Skeletal muscle satellite cell (primary cell): ENCODE results near the gene CDC7.

ENCODE experiments used
- H3K27me3 ChIP-seq: 2 replicates; pipeline ENCODE4 v1.7.0; 2013; ENCODE audit warnings: low read length; ENCODE audit not compliant: control insufficient read depth, insufficient read depth
- H3K36me3 ChIP-seq: 2 replicates; pipeline ENCODE4 v1.7.0; 2013; ENCODE audit warnings: mild to moderate bottlenecking, control low read depth, low read length; ENCODE audit not compliant: insufficient read depth
- H3K4me1 ChIP-seq: 2 replicates; pipeline ENCODE4 v1.7.0; 2013; ENCODE audit warnings: low read length; ENCODE audit not compliant: control insufficient read depth, insufficient read depth
- H3K4me2 ChIP-seq: 2 replicates; pipeline ENCODE4 v1.7.0; 2013; ENCODE audit warnings: mild to moderate bottlenecking, low read length
- H3K4me3 ChIP-seq: 2 replicates; pipeline ENCODE4 v1.7.0; 2013; ENCODE audit warnings: low read length
- H3K9ac ChIP-seq: 2 replicates; pipeline ENCODE4 v1.7.0; 2013; ENCODE audit warnings: mild to moderate bottlenecking, low read depth, low read length, moderate library complexity
- H3K9me3 ChIP-seq: replicated peaks from 2 replicates; pipeline ENCODE4 v1.7.0; 2013; ENCODE audit warnings: mild to moderate bottlenecking, control low read depth, low read length

Gene CDC7

GRCh38 chr1:91499904-91500755 is 521 bp upstream of the CDC7 start:
- peak overlapping the region; percentile 86 for H3K9ac ChIP-seq
- peak overlapping the region; percentile 90 for H3K4me3 ChIP-seq
- no peaks in the 10 kb centered on the region for H3K9me3 ChIP-seq
- peak overlapping the region; percentile 94 for H3K4me2 ChIP-seq
- H3K27me3 ChIP-seq = no peaks in the 10 kb centered on the region
- no peaks in the 10 kb centered on the region for H3K36me3 ChIP-seq
- H3K4me1 ChIP-seq = peaks cover 15% of the 10 kb centered on the region

- Histone ChIP-seq H3K9ac (peak overlapping the region; percentile 86), H3K36me3 (no peaks in the 10 kb centered on the region), H3K4me3 (peak overlapping the region; percentile 90), H3K9me3 (no peaks in the 10 kb centered on the region), H3K4me1 (peaks cover 15% of the 10 kb centered on the region), H3K27me3 (no peaks in the 10 kb centered on the region), H3K4me2 (peak overlapping the region; percentile 94)
These were observed 836 bp downstream of the CDC7 start for GRCh38 chr1:91501523-91501851.

GRCh38 chr1:91501971-91502671 is 1.5 kb downstream of the CDC7 start:
- no peaks in the 10 kb centered on the region for H3K9me3 ChIP-seq
- H3K27me3 ChIP-seq = no peaks in the 10 kb centered on the region
- peak overlapping the region; percentile 90 for H3K4me3 ChIP-seq
- H3K36me3 ChIP-seq = no peaks in the 10 kb centered on the region
- peaks cover 15% of the 10 kb centered on the region for H3K4me1 ChIP-seq
- H3K9ac ChIP-seq = peak overlapping the region; percentile 86
- H3K4me2 ChIP-seq = peak overlapping the region; percentile 94

DNA sequence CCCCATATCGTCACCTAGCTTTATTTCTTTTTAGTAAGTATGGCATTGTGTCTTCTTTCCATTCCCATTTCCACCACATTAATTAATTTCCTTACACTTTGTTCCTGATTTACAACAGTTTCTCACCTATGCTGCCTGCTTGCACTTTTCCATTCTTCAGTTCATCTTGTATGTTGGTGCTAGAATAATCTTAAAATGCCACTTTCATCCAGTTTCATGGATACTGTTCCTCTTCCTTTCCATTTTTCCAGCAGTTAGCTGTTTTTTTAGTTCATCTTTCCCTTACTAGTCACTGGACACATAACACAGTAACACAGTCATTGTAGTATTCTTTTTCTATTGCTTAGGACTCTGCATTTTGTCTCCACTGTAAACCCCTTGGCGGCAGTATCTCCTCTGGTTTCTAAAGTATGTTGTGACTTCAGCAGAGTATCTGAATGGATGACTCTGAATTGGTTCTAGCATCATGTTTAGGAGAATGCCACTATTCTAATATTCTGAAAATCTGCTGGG is 2.1 kb downstream of the CDC7 start:
- Histone ChIP-seq H3K4me3 (peak overlapping the region; percentile 90), H3K36me3 (no peaks in the 10 kb centered on the region), H3K9ac (no peak overlapping the region), H3K9me3 (no peaks in the 10 kb centered on the region), H3K27me3 (no peaks in the 10 kb centered on the region), H3K4me1 (peaks cover 15% of the 10 kb centered on the region), H3K4me2 (peak overlapping the region; percentile 94)

- no peak overlapping the region for H3K4me2 ChIP-seq
- H3K27me3 ChIP-seq = no peaks in the 10 kb centered on the region
- no peak overlapping the region for H3K4me3 ChIP-seq
- H3K36me3 ChIP-seq = no peaks in the 10 kb centered on the region
- no peak overlapping the region for H3K9ac ChIP-seq
- H3K9me3 ChIP-seq = no peaks in the 10 kb centered on the region
- H3K4me1 ChIP-seq = peaks cover 15% of the 10 kb centered on the region
These were observed 2.8 kb downstream of the CDC7 start for GRCh38 chr1:91503332-91503900.

DNA sequence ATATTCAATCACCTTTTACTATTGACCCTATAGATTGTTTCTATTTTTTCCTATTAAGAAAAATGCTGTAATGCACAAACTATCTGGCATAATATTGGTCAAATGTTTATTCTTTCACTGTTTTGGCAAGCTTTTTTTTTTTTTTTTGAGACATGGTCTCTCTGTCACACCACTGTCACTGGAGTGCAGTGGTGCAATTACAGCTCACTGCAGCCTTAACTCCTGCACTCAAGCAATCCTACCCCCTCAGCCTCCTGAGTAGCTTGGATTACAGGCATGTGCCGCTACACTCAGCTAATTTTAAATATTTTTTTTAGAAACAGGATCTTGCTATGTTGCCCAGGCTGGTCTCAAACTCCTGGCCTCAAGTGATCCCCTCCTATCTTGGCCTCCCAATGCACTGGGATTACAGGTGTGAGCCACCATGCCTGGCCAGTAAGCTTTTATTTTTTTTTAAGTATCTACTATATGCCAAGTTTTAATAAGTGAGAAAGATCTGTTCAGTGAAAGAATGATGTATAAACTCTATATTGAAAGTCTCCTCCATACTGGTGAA is 3.4 kb downstream of the CDC7 start:
- Histone ChIP-seq H3K9me3 (no peaks in the 10 kb centered on the region), H3K4me2 (no peak overlapping the region), H3K4me3 (no peak overlapping the region), H3K36me3 (no peaks in the 10 kb centered on the region), H3K27me3 (no peaks in the 10 kb centered on the region), H3K4me1 (peaks cover 15% of the 10 kb centered on the region), H3K9ac (no peak overlapping the region)

- H3K9me3 ChIP-seq = no peaks in the 10 kb centered on the region
- no peaks in the 10 kb centered on the region for H3K36me3 ChIP-seq
- peaks cover 14% of the 10 kb centered on the region for H3K4me1 ChIP-seq
- H3K4me3 ChIP-seq = no peak overlapping the region
- no peaks in the 10 kb centered on the region for H3K27me3 ChIP-seq
- H3K4me2 ChIP-seq = no peak overlapping the region
- H3K9ac ChIP-seq = no peak overlapping the region
These were observed 4.4 kb downstream of the CDC7 start for GRCh38 chr1:91505086-91505485.

- peaks cover 5% of the 10 kb centered on the region for H3K36me3 ChIP-seq
- H3K4me3 ChIP-seq = no peak overlapping the region
- no peaks in the 10 kb centered on the region for H3K27me3 ChIP-seq
- peaks cover 11% of the 10 kb centered on the region for H3K4me1 ChIP-seq
- no peak overlapping the region for H3K9ac ChIP-seq
- H3K9me3 ChIP-seq = no peaks in the 10 kb centered on the region
- H3K4me2 ChIP-seq = no peak overlapping the region
These were observed 5.4 kb downstream of the CDC7 start for GRCh38 chr1:91506071-91506470.

DNA sequence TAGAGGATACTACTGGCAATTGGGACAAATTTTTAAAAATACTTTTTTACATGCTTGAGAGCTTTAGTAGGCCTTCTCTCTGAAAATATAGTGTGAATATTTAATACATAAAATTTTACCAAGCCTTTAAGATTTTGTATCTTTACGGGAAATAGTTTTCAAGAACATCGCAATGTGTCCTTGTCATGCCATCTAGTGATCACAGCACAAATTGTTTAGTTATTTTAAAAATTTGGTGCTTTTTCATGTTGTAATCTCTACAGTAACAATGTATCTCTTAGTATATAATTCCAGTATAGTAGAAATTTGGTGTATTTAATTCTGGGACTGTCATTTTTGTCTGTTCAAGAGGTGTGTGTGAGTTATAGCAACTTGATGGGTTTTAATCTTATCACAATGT is 6.7 kb downstream of the CDC7 start:
- peaks cover 10% of the 10 kb centered on the region for H3K36me3 ChIP-seq
- H3K4me1 ChIP-seq = peaks cover 9% of the 10 kb centered on the region
- H3K9me3 ChIP-seq = no peaks in the 10 kb centered on the region
- H3K4me2 ChIP-seq = no peak overlapping the region
- no peak overlapping the region for H3K9ac ChIP-seq
- no peaks in the 10 kb centered on the region for H3K27me3 ChIP-seq
- H3K4me3 ChIP-seq = no peak overlapping the region

DNA sequence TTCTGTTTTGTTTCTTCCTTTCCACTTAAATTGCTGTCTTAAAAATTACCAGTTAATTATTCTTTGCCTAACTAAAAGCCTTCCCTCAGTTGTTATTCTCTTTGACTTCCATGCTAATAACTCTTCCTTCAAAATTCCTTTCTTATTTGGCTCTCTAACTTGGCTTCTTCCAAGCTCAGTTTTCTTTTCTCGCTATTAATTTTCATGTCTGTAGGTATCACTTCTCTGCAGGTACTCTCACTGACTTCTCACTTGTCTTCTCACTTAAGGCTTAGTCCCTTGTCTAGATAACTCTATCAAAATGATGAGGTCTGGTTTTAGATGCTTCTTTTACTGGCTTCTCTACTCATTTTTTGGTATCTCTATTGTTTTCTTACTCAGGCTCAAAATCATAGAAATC is 10.1 kb downstream of the CDC7 start:
- Histone ChIP-seq H3K27me3 (no peaks in the 10 kb centered on the region), H3K9me3 (no peaks in the 10 kb centered on the region), H3K36me3 (peaks cover 10% of the 10 kb centered on the region), H3K4me1 (peaks cover 4% of the 10 kb centered on the region), H3K9ac (no peak overlapping the region), H3K4me2 (no peak overlapping the region), H3K4me3 (no peak overlapping the region)

DNA sequence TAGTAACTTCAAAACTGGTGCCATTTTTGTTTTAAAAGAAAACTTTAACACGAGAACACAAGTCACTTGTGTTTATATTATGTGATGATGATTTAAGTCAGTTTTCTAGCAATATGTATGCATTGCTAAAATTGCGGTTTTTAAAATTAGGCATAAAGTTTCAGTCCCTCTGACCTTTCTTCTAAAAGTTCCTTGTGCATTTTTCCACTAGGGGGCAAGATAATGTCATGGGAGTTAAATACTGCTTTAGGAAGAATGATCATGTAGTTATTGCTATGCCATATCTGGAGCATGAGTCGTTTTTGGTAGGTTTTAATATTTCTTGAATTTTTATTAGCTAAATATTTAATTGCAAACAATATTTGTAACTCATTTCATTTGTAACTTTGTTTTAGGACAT is 10.7 kb downstream of the CDC7 start:
- Histone ChIP-seq H3K4me1 (peaks cover 4% of the 10 kb centered on the region), H3K9ac (no peak overlapping the region), H3K4me2 (no peak overlapping the region), H3K9me3 (no peaks in the 10 kb centered on the region), H3K27me3 (no peaks in the 10 kb centered on the region), H3K36me3 (peaks cover 10% of the 10 kb centered on the region), H3K4me3 (no peak overlapping the region)
